Activated effector memory CD4-positive, alpha-beta T cell treated with Interleukin-2 at 50 U/mL for 16 hours (primary cell): ENCODE measurements around the gene SLC35F1.

Experiments used
- DNase-seq: peaks from one replicate; pipeline ENCODE4 v3.0.0-alpha.2; 2020

The SLC35F1 gene

GRCh38 chr6:118288355-118289124 is 381.5 kb downstream of the SLC35F1 start:
- DNase-seq, result no peak

GRCh38 chr6:118292558-118292957 is 385.5 kb downstream of the SLC35F1 start:
- no peak for DNase-seq

GRCh38 chr6:118294906-118295305 is 387.8 kb downstream of the SLC35F1 start:
- DNase-seq, result no peak

GRCh38 chr6:118295336-118295735 is 388.3 kb downstream of the SLC35F1 start:
- DNase-seq, result no peak

GRCh38 chr6:118296129-118296901 is 389.3 kb downstream of the SLC35F1 start:
- no peak for DNase-seq

- no peak for DNase-seq
Observed at GRCh38 chr6:118297821-118298220, 390.8 kb downstream of the SLC35F1 start.

- no peak for DNase-seq
Observed at GRCh38 chr6:118298476-118299427, 391.7 kb downstream of the SLC35F1 start.

GRCh38 chr6:118299457-118299856 is 392.4 kb downstream of the SLC35F1 start:
- no peak for DNase-seq

GRCh38 chr6:118304321-118304720 is 397.3 kb downstream of the SLC35F1 start:
- DNase-seq, result no peak

- DNase-seq, result no peak
Observed at GRCh38 chr6:118305081-118305480, 398.0 kb downstream of the SLC35F1 start.

- DNase-seq, result no peak
Observed at GRCh38 chr6:118306392-118307238, 399.6 kb downstream of the SLC35F1 start.

GRCh38 chr6:118307581-118307980 is 400.5 kb downstream of the SLC35F1 start:
- DNase-seq, result no peak

- DNase-seq, result no peak
Observed at GRCh38 chr6:118309337-118310093, 402.5 kb downstream of the SLC35F1 start.

- no peak for DNase-seq
Observed at GRCh38 chr6:118313208-118313607, 406.1 kb downstream of the SLC35F1 start.

GRCh38 chr6:118313762-118314161 is 406.7 kb downstream of the SLC35F1 start:
- DNase-seq, result no peak

GRCh38 chr6:118316796-118317384 is 409.8 kb downstream of the SLC35F1 start:
- no peak for DNase-seq

- DNase-seq, result no peak
Observed at GRCh38 chr6:118317581-118318563, 410.8 kb downstream of the SLC35F1 start.

GRCh38 chr6:118318648-118319047 is 411.6 kb downstream of the SLC35F1 start:
- DNase-seq, result no peak

- no peak for DNase-seq
Observed at GRCh38 chr6:118319416-118319815, 412.4 kb downstream of the SLC35F1 start.
